GM19467 (cell line): ENCODE results near the gene CLPSL2.
"Not testable (repeated sequence)": the region's sequence is repeated elsewhere in the genome, so short reads cannot be mapped to it uniquely, and the experiment has no call there.

ENCODE experiments used
- ATAC-seq: cut with Tn5 transposase; IDR thresholded peaks from one replicate; pipeline ENCODE4 v1.9.1; 2021; ENCODE audit warnings: mild to moderate bottlenecking, moderate library complexity; ENCODE audit not compliant: unreplicated experiment

Gene CLPSL2

GRCh38 chr6:35776364-35777215 lies at the start of gene CLPSL2:
Gene CLPSL2 (plus strand): TSS chr6:35776598. CDS start chr6:35776619, 21 bp downstream.
- no peak for ATAC-seq

GRCh38 chr6:35727231-35727934 lies 49.0 kb upstream of the CLPSL2 start:
- ATAC-seq = peak; percentile 7

GRCh38 chr6:35727935-35728682 lies 48.3 kb upstream of the CLPSL2 start:
- peak; percentile 38 for ATAC-seq

GRCh38 chr6:35728683-35729678 lies 47.4 kb upstream of the CLPSL2 start:
- no peak for ATAC-seq

GRCh38 chr6:35729722-35730121 lies 46.7 kb upstream of the CLPSL2 start:
- ATAC-seq = no peak

GRCh38 chr6:35730745-35731413 lies 45.5 kb upstream of the CLPSL2 start:
- ATAC-seq = no peak

GRCh38 chr6:35731414-35731735 lies 45.0 kb upstream of the CLPSL2 start:
- peak; percentile 37 for ATAC-seq

- ATAC-seq = peak; percentile 50
Measured at GRCh38 chr6:35731736-35732532, 44.5 kb upstream of the CLPSL2 start.

- ATAC-seq = no peak
Measured at GRCh38 chr6:35733633-35734032, 42.8 kb upstream of the CLPSL2 start.

GRCh38 chr6:35734319-35734718 lies 42.1 kb upstream of the CLPSL2 start:
- ATAC-seq = not testable (repeated sequence)

- no peak for ATAC-seq
Measured at GRCh38 chr6:35735452-35735851, 40.9 kb upstream of the CLPSL2 start.

- no peak for ATAC-seq
Measured at GRCh38 chr6:35736253-35736894, 40.0 kb upstream of the CLPSL2 start.

GRCh38 chr6:35736982-35737412 lies 39.4 kb upstream of the CLPSL2 start, which contains the start of gene ARMC12:
Gene ARMC12 (plus strand): TSS chr6:35737032. CDS start chr6:35737109, 77 bp downstream.
- ATAC-seq = no peak

GRCh38 chr6:35737413-35738211 lies 38.8 kb upstream of the CLPSL2 start:
- ATAC-seq = no peak

- no peak for ATAC-seq
Measured at GRCh38 chr6:35739645-35740524, 36.5 kb upstream of the CLPSL2 start.

- no peak for ATAC-seq
Measured at GRCh38 chr6:35742842-35743241, 33.6 kb upstream of the CLPSL2 start.
